ENCODE measurements around the gene RRM1.
"Not testable (repeated sequence)": the region's sequence is repeated elsewhere in the genome, so short reads cannot be mapped to it uniquely, and the experiment has no call there.

Gene RRM1

DNA sequence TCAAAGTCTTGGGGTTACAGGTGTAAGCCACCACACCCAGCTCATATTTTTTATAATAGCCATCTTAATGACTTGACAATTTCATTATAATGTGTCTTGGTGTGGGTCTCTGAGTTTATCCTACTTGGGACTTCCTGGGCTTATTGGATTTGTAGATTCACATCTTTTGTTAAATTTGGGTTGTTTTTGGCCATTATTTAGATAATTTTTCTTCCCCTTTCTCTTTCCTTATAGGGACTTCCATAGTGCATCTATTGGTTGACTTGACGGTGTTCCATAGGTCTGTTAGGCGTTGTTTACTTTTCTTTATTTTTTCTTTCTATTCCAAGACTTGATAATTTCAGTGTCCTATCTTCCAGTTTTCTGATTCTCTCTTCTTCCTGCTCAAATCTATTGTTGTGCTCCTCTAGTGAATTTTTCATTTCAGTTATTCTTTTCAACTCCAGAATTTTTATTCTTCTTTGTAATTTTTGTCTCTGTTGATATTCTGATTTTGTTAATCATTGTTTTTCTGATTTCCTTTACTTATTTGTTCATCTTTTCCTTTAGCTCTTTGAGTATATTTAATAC lies 45.6 kb downstream of the RRM1 start:
- no peak for DNase-seq (ENCODE audit: low read depth in 3 of 3)

GRCh38 chr11:4146070-4146771 lies 51.6 kb downstream of the RRM1 start:
- no peak for DNase-seq (ENCODE audit: low read depth in 3 of 3)

- no peak for DNase-seq (ENCODE audit: low read depth in 3 of 3)
Observed at GRCh38 chr11:4146772-4147098, 52.1 kb downstream of the RRM1 start.

GRCh38 chr11:4154503-4154902 lies 59.9 kb downstream of the RRM1 start:
- DNase-seq (ENCODE audit: low read depth in 3 of 3), result no peak

DNA sequence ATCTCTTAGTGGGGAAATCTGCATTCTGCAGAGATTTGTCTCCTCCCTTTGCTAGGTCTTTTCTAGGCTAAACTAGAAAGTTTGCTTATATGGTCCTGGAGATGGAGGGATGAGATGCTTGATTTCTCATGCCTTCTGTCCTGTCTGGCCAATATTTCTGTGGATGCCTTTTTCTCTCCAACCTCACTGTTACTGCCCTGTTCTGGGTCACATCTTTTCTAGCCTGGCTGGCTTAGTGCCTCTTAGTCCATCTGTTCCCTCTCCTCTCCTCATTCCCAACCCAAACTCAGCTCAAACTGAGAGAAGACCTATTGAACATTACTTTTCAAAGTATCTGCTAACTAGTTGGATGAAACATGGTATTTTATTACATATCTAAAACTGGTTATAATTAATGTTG lies 62.0 kb downstream of the RRM1 start:
- no peak for DNase-seq (ENCODE audit: low read depth in 3 of 3)

- DNase-seq (ENCODE audit: low read depth in 3 of 3), result not testable (repeated sequence)
Observed at GRCh38 chr11:4158818-4159217, 64.2 kb downstream of the RRM1 start.

GRCh38 chr11:4161305-4161704 lies 66.7 kb downstream of the RRM1 start:
- DNase-seq (ENCODE audit: low read depth in 3 of 3), result no peak

DNA sequence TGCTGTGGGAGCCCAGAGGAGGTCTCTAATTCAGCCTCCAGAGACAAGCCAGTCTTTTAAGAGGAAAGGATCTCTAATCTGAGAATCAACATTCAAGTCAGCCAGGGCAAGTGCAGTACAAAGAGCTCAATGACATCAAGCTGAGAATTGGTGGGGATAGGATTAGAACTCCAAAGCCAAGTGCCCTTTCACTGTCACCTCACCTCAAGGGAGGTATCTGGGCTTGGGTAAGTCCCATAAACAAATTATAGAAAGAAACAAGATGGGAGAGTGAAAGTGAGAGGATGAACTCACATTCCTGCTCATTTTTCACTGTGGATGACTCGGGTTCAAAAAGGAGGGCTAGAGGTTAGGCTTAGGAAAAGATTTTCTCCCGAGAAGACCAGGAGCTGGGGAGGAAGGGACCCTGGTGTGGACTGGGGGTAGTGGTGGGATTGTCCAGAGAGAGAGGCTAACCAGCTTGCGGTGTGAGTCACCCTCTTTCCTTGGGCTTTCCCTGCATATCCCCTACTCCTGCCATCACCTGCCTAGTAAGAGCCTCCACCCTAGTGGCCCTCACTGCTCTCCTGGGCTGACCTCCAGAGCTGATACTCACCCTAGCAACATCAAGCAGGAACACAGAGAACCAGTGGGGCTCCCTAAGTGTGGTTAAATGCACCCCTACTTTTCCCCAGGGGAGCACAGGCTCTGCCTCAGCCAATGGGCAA lies 70.4 kb downstream of the RRM1 start:
- no peak for DNase-seq (ENCODE audit: low read depth in 3 of 3)

- no peak for DNase-seq (ENCODE audit: low read depth in 3 of 3)
Observed at GRCh38 chr11:4167292-4167691, 72.7 kb downstream of the RRM1 start.

GRCh38 chr11:4167758-4168157 lies 73.2 kb downstream of the RRM1 start:
- DNase-seq (ENCODE audit: low read depth in 3 of 3), result no peak

DNA sequence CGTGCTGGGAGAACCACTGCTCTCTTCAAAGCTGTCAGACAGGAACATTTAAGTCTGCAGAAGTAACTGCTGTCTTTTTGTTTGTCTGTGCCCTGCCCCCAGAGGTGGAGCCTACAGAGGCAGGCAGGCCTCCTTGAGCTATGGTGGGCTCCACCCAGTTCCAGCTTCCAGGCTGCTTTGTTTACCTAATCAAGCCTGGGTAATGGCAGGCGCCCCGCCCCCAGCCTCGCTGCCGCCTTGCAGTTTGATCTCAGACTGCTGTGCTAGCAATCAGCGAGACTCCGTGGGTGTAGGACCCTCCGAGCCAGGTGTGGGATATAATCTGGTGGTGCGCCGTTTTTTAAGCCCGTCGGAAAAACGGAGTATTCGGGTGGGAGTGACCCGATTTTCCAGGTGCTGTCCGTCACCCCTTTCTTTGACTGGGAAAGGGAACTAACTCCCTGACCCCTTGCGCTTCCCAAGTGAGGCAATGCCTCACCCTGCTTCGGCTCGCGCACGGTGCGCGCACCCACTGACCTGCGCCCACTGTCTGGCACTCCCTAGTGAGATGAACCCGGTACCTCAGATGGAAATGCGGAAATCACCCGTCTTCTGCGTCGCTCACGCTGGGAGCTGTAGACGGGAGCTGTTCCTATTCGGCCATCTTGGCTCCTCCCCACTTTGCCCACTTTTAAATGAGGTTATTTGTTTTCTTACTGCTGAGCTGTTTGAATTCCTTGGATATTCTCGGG lies 81.2 kb downstream of the RRM1 start:
- not testable (repeated sequence) for DNase-seq (ENCODE audit: low read depth in 3 of 3)

DNA sequence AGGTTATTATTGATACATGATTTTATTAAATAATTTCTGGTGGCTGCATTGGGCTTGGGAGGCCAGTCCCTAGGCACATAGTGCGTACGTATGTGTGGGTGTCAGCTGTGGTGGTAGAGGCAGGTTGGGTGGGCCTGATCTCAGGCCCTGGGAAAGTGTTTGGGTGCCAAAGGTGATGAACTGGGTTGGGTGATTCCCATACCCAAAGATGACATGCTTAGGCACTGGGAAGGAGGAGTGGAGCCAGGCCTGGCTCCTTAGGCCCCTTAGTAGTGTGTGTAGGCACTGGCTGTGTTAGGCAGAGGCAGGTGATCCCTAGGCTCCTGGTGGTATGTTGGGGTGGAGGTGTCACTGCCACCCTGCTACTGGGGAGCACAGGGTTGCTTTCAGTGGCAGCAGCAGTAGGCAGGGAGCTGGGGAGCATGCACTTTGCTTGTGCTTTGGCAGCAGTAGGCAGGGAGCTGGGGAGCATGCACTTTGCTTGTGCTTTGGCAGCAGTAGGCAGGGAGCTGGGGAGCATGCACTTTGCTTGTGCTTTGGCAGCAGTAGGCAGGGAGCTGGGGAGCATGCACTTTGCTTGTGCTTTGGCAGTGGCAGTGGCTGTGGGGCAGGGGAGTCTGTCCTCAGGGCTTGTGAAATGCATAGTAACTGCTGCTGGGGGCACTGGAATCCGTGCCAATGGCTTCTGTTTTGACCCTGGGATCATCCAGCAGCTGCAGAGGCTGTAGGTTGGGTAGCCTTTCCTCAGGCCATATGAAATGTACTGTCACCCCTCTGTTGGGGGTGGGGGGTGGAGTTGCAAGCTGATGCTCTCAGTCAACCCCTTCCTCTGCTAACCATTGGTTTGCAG lies 84.4 kb downstream of the RRM1 start:
- no peak for DNase-seq (ENCODE audit: low read depth in 3 of 3)

DNA sequence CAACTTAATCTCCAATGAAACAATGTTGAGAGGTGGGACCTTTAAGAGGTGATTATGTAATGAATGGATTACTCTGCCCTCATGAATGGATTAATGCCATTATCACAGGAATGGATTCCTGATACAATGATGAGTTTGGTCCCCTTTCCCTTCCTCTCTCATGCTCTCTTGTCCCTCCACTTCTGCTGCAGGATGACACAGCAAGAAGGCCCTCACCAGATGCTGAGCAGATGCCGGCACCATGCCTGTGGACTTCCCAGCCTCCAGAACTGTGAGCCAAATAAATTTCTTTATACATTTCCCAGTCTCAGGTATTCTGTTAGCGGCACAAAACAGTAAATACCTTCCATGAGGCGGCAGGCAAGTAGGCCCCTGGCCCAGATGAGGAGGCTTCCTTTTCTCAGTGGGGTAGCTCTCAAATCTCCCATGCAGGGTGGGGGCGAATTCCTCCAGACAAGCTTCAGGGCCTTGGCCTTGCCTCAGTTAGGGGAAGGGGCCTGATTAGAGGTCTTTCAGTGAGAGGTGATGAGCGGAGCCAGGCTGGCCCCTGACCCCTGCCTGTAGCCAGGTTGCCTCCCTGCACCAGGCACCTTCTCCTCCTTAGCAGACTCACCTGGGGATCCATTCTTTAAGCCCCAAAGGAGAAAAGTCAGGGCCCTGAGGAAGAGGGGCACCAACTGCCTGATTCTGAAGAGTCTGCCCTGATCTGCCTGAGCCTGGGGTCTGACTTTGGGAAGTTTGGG lies 86.0 kb downstream of the RRM1 start:
- DNase-seq (ENCODE audit: low read depth in 3 of 3), result no peak

- peak in 1 of 3 experiments; percentile 43 for DNase-seq (ENCODE audit: low read depth in 3 of 3)
Observed at GRCh38 chr11:4181782-4182721, 87.5 kb downstream of the RRM1 start.

- no peak for DNase-seq (ENCODE audit: low read depth in 3 of 3)
Observed at GRCh38 chr11:4183410-4184057, 88.9 kb downstream of the RRM1 start.

DNA sequence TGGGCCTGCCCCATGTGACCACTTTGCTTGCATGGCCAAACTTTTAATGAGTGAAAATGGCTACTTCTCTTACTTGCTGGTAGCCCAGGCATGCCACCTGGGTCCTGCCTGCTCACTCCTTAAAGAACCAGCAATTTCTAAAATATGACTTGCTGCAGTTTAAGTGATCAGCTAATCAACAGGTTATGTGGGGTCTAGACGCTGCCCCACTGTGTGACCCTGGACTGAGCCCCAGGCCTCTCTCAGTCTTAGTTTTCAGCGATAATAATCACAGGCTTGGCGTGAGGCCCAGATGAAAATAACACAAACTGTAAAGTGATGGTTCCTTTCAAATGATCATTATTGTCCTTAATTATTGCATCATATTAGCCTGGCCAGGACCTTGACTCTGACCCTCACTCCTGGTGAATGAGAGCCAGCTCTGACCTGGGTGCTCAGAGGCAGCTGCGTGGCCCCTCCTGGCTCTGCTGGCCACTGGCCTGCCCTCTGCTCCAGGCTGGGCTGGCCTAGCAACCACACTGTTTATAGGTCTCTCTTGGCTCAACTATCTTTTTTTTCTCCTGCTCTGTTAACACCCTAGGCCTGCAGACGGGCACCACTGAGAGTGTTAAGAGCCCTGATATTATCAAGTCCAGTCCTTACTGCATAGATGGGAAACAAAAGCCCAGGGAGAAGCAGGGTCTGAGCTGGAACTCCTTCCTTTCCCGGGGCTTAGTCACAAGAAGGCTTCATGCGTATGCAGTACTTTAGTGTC lies 89.7 kb downstream of the RRM1 start:
- no peak for DNase-seq (ENCODE audit: low read depth in 3 of 3)

GRCh38 chr11:4185561-4185960 lies 91.0 kb downstream of the RRM1 start:
- no peak for DNase-seq (ENCODE audit: low read depth in 3 of 3)

GRCh38 chr11:4186464-4187054 lies 92.0 kb downstream of the RRM1 start:
- no peak for DNase-seq (ENCODE audit: low read depth in 3 of 3)

Measured in stimulated activated CD4-positive, alpha-beta T cell treated with anti-CD3 and anti-CD28 coated beads, TNF-alpha, amount 100 ng/mL, for 24 hours (primary cell).